HEK293 (cell line): Measurements from ENCODE around the gene SDE2.

Experiments
- BCL11A ChIP-seq: fragments of 450-650 bp; formaldehyde crosslinking; IDR thresholded peaks from 2 replicates; pipeline ENCODE4 v1.5.1; 2016; ENCODE audit warnings: low read depth, missing biosample characterization, missing genetic modification characterization
- FEZF1 ChIP-seq: fragments of 450-650 bp; formaldehyde crosslinking; IDR thresholded peaks from 2 replicates; pipeline ENCODE4 v1.5.1; 2016; ENCODE audit warnings: missing biosample characterization, missing genetic modification characterization
- GLI2 ChIP-seq: fragments of 450-650 bp; formaldehyde crosslinking; IDR thresholded peaks from 2 replicates; pipeline ENCODE4; 2017; ENCODE audit warnings: missing biosample characterization, missing genetic modification characterization, low read depth, borderline replicate concordance
- HOXD13 ChIP-seq: sonication (generic); formaldehyde crosslinking; IDR thresholded peaks from 2 replicates; pipeline ENCODE4 v1.8.0; 2022; ENCODE audit warnings: missing genetic modification reagents, borderline replicate concordance
- KLF7 ChIP-seq: fragments of 450-650 bp; formaldehyde crosslinking; IDR thresholded peaks from 2 replicates; pipeline ENCODE4 v1.5.1; 2016; ENCODE audit warnings: missing biosample characterization, missing genetic modification characterization, borderline replicate concordance
- REPIN1 ChIP-seq: fragments of 450-650 bp; formaldehyde crosslinking; IDR thresholded peaks from 2 replicates; pipeline ENCODE4 v1.5.1; 2017; ENCODE audit warnings: missing biosample characterization, missing genetic modification characterization, low read depth
- REST ChIP-seq: fragments of 450-650 bp; formaldehyde crosslinking; IDR thresholded peaks from 2 replicates; pipeline ENCODE4 v1.5.1; 2016; ENCODE audit warnings: missing biosample characterization, missing genetic modification characterization
- SCRT1 ChIP-seq: fragments of 450-650 bp; formaldehyde crosslinking; IDR thresholded peaks from 2 replicates; pipeline ENCODE4 v1.5.1; 2016; ENCODE audit warnings: missing biosample characterization, missing genetic modification characterization, borderline replicate concordance
- SP2 ChIP-seq: fragments of 450-650 bp; formaldehyde crosslinking; IDR thresholded peaks from 2 replicates; pipeline ENCODE4 v1.5.1; 2016; ENCODE audit warnings: missing biosample characterization, missing genetic modification characterization
- YY2 ChIP-seq: fragments of 450-650 bp; formaldehyde crosslinking; IDR thresholded peaks from 2 replicates; pipeline ENCODE4 v1.5.1; 2016; ENCODE audit warnings: missing biosample characterization, missing genetic modification characterization
- ZBTB44 ChIP-seq: fragments of 450-650 bp; IDR thresholded peaks from 2 replicates; pipeline ENCODE4 v1.5.1; 2018; ENCODE audit warnings: missing biosample characterization, mild to moderate bottlenecking, missing genetic modification characterization
- ZBTB7A ChIP-seq: fragments of 450-650 bp; formaldehyde crosslinking; IDR thresholded peaks from 2 replicates; pipeline ENCODE4 v1.5.1; 2016; ENCODE audit warnings: low read depth, missing biosample characterization, missing genetic modification characterization
- ZNF121 ChIP-seq: fragments of 450-650 bp; formaldehyde crosslinking; IDR thresholded peaks from 2 replicates; pipeline ENCODE4 v1.5.1; 2016; ENCODE audit warnings: missing biosample characterization, missing genetic modification characterization
- ZNF146 ChIP-seq: fragments of 450-650 bp; formaldehyde crosslinking; IDR thresholded peaks from 2 replicates; pipeline ENCODE4 v1.5.1; 2016; ENCODE audit warnings: missing biosample characterization, missing genetic modification characterization
- ZNF23 ChIP-seq: fragments of 450-650 bp; formaldehyde crosslinking; IDR thresholded peaks from 2 replicates; pipeline ENCODE4 v1.5.1; 2016; ENCODE audit warnings: missing biosample characterization, missing genetic modification characterization, borderline replicate concordance
- ZNF239 ChIP-seq: fragments of 450-650 bp; formaldehyde crosslinking; IDR thresholded peaks from 2 replicates; pipeline ENCODE4 v1.5.1; 2016; ENCODE audit warnings: missing biosample characterization, missing genetic modification characterization
- ZNF488 ChIP-seq: fragments of 450-650 bp; formaldehyde crosslinking; IDR thresholded peaks from 2 replicates; pipeline ENCODE4 v1.5.1; 2016; ENCODE audit warnings: missing biosample characterization, missing genetic modification characterization
- ZNF560 ChIP-seq: fragments of 450-650 bp; formaldehyde crosslinking; IDR thresholded peaks from 2 replicates; pipeline ENCODE4 v1.5.1; 2017; ENCODE audit warnings: missing biosample characterization, missing genetic modification characterization, borderline replicate concordance
- ZNF571 ChIP-seq: fragments of 450-650 bp; formaldehyde crosslinking; IDR thresholded peaks from 2 replicates; pipeline ENCODE4 v1.5.0; 2017; ENCODE audit warnings: missing biosample characterization, missing genetic modification characterization
- ZNF621 ChIP-seq: fragments of 450-650 bp; formaldehyde crosslinking; IDR thresholded peaks from 2 replicates; pipeline ENCODE4 v1.5.1; 2017; ENCODE audit warnings: missing biosample characterization, missing genetic modification characterization
- ZNF707 ChIP-seq: fragments of 450-650 bp; formaldehyde crosslinking; IDR thresholded peaks from 2 replicates; pipeline ENCODE4 v1.5.1; 2016; ENCODE audit warnings: missing biosample characterization, missing genetic modification characterization
- ZNF776 ChIP-seq: fragments of 450-650 bp; formaldehyde crosslinking; IDR thresholded peaks from 2 replicates; pipeline ENCODE4 v1.5.0; 2017; ENCODE audit warnings: missing biosample characterization, missing genetic modification characterization, borderline replicate concordance
- ZNF792 ChIP-seq: fragments of 450-650 bp; formaldehyde crosslinking; IDR thresholded peaks from 2 replicates; pipeline ENCODE4 v1.5.1; 2016; ENCODE audit warnings: missing biosample characterization, missing genetic modification characterization
- ZNF830 ChIP-seq: fragments of 450-650 bp; IDR thresholded peaks from 2 replicates; pipeline ENCODE4 v1.5.0; 2018; ENCODE audit warnings: missing biosample characterization, missing genetic modification characterization, low read depth, mild to moderate bottlenecking, moderate library complexity
- ZSCAN30 ChIP-seq: fragments of 450-650 bp; IDR thresholded peaks from 2 replicates; pipeline ENCODE4 v1.5.1; 2018; ENCODE audit warnings: missing biosample characterization, mild to moderate bottlenecking, missing genetic modification characterization, moderate library complexity
- TF ChIP-seq, protein P1 (sequence below): fragments of 450-650 bp; formaldehyde crosslinking; IDR thresholded peaks from 2 replicates; pipeline ENCODE4 v1.5.1; 2016; ENCODE audit warnings: missing biosample characterization, missing genetic modification characterization
- TF ChIP-seq, protein P2 (sequence below): fragments of 450-650 bp; formaldehyde crosslinking; IDR thresholded peaks from 2 replicates; pipeline ENCODE4 v1.5.1; 2016; ENCODE audit warnings: missing biosample characterization, missing genetic modification characterization
- TF ChIP-seq, protein P3 (sequence below): IDR thresholded peaks from 2 replicates; pipeline ENCODE4 v1.6.1; 2011; ENCODE audit warnings: mild to moderate bottlenecking, low read depth, low read length, borderline replicate concordance

The SDE2 gene

DNA sequence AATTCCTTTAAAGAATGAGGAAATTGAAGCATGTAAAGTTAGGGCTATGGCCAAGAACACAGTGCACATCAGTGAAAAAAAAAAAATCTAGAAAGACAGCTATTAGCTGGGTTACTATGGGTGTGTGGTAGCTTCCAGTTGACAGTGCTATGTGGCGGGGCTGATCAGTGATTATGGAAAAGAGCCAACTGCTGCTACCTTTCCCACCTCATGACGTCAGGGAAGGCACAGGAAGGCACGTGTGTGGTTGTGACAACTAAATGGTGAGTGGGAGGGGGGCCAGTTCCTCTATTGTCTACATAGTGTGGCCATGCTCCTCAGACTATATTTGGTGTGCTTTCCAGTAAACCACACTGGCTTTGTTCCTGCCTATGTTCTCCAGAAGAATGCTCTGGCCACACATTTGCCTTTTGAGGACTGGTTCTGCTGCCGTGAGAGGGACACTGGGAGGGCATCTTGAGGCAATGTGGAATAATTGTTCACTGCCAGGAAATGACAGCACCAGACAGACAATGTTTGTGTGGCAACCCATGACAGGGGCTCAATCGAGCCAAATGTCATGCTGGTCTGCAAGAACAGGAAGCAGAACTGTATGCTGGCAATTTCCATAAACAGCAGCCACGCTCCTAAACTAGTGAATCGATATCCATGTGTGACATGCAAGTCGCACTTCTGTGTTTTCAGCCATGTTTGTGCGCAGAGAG lies 3.0 kb upstream of the SDE2 start (continued):
- TF ChIP-seq, protein P1, sequence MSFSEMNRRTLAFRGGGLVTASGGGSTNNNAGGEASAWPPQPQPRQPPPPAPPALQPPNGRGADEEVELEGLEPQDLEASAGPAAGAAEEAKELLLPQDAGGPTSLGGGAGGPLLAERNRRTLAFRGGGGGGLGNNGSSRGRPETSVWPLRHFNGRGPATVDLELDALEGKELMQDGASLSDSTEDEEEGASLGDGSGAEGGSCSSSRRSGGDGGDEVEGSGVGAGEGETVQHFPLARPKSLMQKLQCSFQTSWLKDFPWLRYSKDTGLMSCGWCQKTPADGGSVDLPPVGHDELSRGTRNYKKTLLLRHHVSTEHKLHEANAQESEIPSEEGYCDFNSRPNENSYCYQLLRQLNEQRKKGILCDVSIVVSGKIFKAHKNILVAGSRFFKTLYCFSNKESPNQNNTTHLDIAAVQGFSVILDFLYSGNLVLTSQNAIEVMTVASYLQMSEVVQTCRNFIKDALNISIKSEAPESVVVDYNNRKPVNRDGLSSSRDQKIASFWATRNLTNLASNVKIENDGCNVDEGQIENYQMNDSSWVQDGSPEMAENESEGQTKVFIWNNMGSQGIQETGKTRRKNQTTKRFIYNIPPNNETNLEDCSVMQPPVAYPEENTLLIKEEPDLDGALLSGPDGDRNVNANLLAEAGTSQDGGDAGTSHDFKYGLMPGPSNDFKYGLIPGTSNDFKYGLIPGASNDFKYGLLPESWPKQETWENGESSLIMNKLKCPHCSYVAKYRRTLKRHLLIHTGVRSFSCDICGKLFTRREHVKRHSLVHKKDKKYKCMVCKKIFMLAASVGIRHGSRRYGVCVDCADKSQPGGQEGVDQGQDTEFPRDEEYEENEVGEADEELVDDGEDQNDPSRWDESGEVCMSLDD, result no peak
- no peak for TF ChIP-seq ZBTB44
- TF ChIP-seq ZNF239, result no peak
- no peak for TF ChIP-seq ZNF560
- TF ChIP-seq ZNF488 (tag by site-specific recombination), result no peak
- TF ChIP-seq REST (tag by site-specific recombination), result no peak; the same call in 1 of the 2 replicates
- no peak for TF ChIP-seq ZNF830 (tag by site-specific recombination)
- TF ChIP-seq SCRT1 (tag by site-specific recombination), result no peak
- TF ChIP-seq ZNF707 (tag by site-specific recombination), result no peak
- no peak for TF ChIP-seq ZNF146 (tag by site-specific recombination)
- TF ChIP-seq ZSCAN30 (tag by site-specific recombination), result no peak
- no peak for TF ChIP-seq ZNF621 (tag by site-specific recombination)
- peak; percentile 67 for TF ChIP-seq YY2 (tag by site-specific recombination)
- TF ChIP-seq, protein P2, sequence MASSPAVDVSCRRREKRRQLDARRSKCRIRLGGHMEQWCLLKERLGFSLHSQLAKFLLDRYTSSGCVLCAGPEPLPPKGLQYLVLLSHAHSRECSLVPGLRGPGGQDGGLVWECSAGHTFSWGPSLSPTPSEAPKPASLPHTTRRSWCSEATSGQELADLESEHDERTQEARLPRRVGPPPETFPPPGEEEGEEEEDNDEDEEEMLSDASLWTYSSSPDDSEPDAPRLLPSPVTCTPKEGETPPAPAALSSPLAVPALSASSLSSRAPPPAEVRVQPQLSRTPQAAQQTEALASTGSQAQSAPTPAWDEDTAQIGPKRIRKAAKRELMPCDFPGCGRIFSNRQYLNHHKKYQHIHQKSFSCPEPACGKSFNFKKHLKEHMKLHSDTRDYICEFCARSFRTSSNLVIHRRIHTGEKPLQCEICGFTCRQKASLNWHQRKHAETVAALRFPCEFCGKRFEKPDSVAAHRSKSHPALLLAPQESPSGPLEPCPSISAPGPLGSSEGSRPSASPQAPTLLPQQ (tag by site-specific recombination), result peak; percentile 53; the same call in 1 of the 2 replicates
- TF ChIP-seq FEZF1 (tag by site-specific recombination), result peak; percentile 62
- TF ChIP-seq REPIN1 (tag by site-specific recombination), result 0 out of 2 replicates have a peak, but pooled peaks have one; percentile 19
- peak; percentile 36; the same call in 1 of the 2 replicates for TF ChIP-seq ZBTB7A (tag by site-specific recombination)
- no peak for TF ChIP-seq ZNF121
- no peak for TF ChIP-seq GLI2
- TF ChIP-seq KLF7 (tag by site-specific recombination), result no peak
- TF ChIP-seq, protein P3, sequence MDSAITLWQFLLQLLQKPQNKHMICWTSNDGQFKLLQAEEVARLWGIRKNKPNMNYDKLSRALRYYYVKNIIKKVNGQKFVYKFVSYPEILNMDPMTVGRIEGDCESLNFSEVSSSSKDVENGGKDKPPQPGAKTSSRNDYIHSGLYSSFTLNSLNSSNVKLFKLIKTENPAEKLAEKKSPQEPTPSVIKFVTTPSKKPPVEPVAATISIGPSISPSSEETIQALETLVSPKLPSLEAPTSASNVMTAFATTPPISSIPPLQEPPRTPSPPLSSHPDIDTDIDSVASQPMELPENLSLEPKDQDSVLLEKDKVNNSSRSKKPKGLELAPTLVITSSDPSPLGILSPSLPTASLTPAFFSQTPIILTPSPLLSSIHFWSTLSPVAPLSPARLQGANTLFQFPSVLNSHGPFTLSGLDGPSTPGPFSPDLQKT, result no peak
- no peak for TF ChIP-seq ZNF571 (tag by site-specific recombination)
- TF ChIP-seq ZNF776 (tag by site-specific recombination), result no peak
- peak; percentile 81 for TF ChIP-seq ZNF792 (tag by site-specific recombination)
- TF ChIP-seq BCL11A (tag by site-specific recombination), result 0 out of 2 replicates have a peak, but pooled peaks have one; percentile 41
- TF ChIP-seq ZNF23, result no peak
- no peak for TF ChIP-seq HOXD13 (CRISPR knock-in tag)
- TF ChIP-seq SP2, result peak; percentile 63
